ENCODE measurements around the gene SNRPA1.
A peak's percentile ranks its signal among the peaks of the same experiment; 100 is the strongest.
"Not testable (repeated sequence)": the region's sequence is repeated elsewhere in the genome, so short reads cannot be mapped to it uniquely, and the experiment has no call there.

SNRPA1 gene

GRCh38 chr15:101296418-101297405 lies 1.7 kb upstream of the SNRPA1 start:
- DNase-seq (ENCODE audit: low read depth in 1 of 2, low spot score in 1 of 2), result no peak

GRCh38 chr15:101295607-101296161 lies 636 bp upstream of the SNRPA1 start:
- DNase-seq (ENCODE audit: low read depth in 1 of 2, low spot score in 1 of 2), result peak in 1 of 2 donors; percentile 14

GRCh38 chr15:101293122-101293521 lies 1.9 kb downstream of the SNRPA1 start:
- DNase-seq (ENCODE audit: low read depth in 1 of 2, low spot score in 1 of 2), result no peak

GRCh38 chr15:101288905-101289513 lies 6.0 kb downstream of the SNRPA1 start:
- DNase-seq (ENCODE audit: low read depth in 1 of 2, low spot score in 1 of 2), result no peak

DNA sequence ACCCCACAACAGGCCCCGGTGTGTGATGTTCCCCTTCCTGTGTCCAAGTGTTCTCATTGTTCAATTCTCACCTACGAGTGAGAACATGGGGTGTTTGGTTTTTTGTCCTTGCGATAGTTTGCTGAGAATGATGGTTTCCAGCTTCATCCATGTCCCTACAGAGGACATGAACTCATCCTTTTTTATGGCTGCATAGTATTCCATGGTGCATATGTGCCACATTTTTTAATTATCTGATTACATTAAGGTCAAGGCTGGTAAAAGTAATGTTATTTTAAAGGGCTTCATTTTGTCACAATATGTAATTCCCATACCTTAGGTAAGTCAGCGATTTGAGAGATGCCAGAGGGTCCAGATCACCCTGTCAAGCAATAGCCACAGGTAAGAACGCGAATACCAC lies 7.7 kb downstream of the SNRPA1 start:
- DNase-seq (ENCODE audit: low read depth in 1 of 2, low spot score in 1 of 2), result not testable (repeated sequence)

DNA sequence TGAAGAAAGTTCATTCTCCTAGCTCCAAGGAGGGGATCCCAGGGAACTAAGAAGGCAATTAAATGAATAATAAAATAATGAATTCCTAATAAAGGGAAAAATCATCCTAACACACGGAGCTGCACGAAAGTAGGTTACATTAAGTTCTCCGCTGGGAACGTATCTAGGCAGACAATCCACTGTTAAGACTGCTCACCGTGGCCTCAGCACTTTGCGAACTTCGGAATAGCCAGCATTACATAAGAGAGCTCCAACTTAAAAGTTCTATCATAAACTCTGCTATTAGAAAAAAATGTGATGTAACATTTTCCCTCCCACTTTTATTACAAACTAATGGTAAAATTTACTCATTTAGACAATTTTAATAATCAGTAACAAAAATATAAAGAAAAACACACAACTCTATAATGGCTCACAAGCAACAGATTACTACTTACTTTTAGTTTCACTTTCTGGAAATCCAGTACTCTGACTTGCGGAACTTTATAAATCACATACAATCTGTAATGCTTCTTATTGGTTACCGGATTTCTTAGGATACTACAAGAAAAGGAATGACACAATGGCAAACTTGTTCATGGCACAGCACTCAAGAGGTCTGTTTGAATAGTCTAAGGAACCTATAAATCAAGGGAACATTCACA lies 8.5 kb downstream of the SNRPA1 start:
- no peak for DNase-seq (ENCODE audit: low read depth in 1 of 2, low spot score in 1 of 2)

DNA sequence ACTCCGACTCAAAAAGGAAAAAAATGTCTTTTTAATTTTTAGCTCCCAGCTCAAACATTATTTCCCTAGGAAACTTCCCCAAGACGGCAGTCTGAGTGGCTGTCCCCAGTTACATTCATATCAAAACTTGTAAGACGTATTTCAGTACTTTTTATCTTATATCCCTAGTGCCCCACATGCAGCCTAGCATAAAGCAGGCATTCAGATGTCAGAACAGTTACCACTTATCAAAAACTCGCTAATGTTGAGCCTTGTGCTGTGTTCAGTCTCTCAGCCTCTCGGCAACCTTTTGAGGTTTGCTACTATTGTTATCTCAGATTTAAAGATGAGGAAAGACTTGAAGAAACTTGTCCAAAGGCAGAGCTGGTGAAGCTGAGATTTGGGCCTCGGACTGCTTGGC lies 11.1 kb downstream of the SNRPA1 start:
- no peak for DNase-seq (ENCODE audit: low read depth in 1 of 2, low spot score in 1 of 2)

- DNase-seq (ENCODE audit: low read depth in 1 of 2, low spot score in 1 of 2), result no peak
Measured at GRCh38 chr15:101280007-101280406, 15.0 kb downstream of the SNRPA1 start.

DNA sequence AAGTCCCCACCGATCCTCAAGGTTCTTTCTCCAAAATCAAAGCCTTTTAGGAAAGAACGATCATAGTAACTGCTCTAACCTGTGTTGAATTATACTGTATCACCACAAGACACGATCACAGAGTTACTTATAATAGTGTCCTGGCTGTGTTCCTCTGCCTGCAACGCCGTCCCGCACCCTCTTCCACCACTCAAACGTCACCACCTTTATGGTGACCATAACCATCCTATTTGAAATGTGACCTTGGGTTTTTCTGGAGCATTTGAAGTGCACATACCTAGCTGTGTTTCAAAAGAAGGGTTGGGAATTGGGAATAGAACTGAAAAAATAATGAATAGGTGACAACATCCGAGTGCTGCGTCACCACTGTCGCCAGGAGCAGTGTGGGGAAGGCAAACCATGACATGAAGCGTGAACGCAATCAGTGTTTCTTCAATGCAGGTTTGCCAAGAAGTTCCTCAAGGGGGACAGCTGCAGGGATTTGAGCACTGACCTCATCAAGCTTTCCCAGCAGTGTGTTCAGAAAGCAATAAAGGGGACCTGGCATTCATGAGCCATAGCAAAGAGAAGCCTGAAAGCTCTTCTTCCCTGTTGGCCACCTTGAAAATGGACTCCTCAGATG lies 17.0 kb downstream of the SNRPA1 start:
- DNase-seq (ENCODE audit: low read depth in 1 of 2, low spot score in 1 of 2), result no peak

- DNase-seq (ENCODE audit: low read depth in 1 of 2, low spot score in 1 of 2), result peak; percentile 72 to 89
Measured at GRCh38 chr15:101277038-101277822, 17.8 kb downstream of the SNRPA1 start, which contains the start of gene SELENOS. SELENOS (minus strand) TSS chr15:101277485; CDS start chr15:101277417, 68 bp downstream.

DNA sequence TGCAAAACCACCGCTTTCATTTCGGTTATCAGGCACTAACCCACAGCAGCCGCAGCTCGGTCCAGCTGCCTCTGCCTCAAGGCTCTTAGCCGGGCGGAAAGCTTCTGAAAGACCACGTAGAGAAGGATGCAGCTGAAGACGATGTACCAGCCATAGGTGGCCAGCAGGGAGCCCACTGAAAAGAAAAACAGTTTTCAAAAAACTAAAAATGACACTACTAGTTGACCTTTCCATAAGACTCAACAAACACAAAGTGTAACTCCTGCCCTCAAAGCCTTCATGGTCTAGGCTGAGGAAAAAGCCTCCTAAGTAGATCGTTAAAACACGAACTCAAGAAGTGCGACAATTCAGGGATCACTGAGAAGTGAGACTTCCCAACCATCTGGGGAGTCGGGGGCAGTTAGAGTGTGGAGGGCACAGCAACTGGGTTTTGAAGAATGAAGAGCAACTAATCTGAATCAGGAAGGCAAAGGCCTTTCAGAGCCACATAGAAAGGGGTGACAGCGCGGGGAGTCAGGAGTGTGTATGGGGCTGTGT lies 18.5 kb downstream of the SNRPA1 start:
- no peak for DNase-seq (ENCODE audit: low read depth in 1 of 2, low spot score in 1 of 2)

DNA sequence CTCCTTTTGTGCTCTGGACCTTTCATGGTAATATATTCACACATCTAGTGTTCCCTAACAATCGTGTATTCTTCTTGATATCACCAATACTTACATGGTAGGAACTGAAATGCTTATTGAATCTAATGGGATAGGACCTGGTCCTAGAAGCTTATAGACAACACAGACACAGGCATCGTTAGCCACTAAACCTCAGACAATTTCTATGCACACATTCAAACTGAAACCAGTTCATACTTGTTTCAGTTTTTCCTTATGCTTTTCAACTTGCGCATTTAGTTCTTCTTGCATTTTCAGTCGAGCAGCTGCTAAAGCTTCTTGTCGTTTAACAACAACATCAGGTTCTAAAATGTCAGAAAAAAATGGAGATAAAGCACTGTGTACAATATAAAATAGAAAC lies 20.0 kb downstream of the SNRPA1 start:
- DNase-seq (ENCODE audit: low read depth in 1 of 2, low spot score in 1 of 2), result no peak

- no peak for DNase-seq (ENCODE audit: low read depth in 1 of 2, low spot score in 1 of 2)
Measured at GRCh38 chr15:101273534-101273933, 21.5 kb downstream of the SNRPA1 start.

GRCh38 chr15:101272584-101272983 lies 22.5 kb downstream of the SNRPA1 start:
- DNase-seq (ENCODE audit: low read depth in 1 of 2, low spot score in 1 of 2), result no peak

GRCh38 chr15:101269479-101270223 lies 25.4 kb downstream of the SNRPA1 start:
- DNase-seq (ENCODE audit: low read depth in 1 of 2, low spot score in 1 of 2), result no peak

- no peak for DNase-seq (ENCODE audit: low read depth in 1 of 2, low spot score in 1 of 2)
Measured at GRCh38 chr15:101267320-101268104, 27.5 kb downstream of the SNRPA1 start.

GRCh38 chr15:101266787-101267186 lies 28.3 kb downstream of the SNRPA1 start:
- no peak for DNase-seq (ENCODE audit: low read depth in 1 of 2, low spot score in 1 of 2)

DNA sequence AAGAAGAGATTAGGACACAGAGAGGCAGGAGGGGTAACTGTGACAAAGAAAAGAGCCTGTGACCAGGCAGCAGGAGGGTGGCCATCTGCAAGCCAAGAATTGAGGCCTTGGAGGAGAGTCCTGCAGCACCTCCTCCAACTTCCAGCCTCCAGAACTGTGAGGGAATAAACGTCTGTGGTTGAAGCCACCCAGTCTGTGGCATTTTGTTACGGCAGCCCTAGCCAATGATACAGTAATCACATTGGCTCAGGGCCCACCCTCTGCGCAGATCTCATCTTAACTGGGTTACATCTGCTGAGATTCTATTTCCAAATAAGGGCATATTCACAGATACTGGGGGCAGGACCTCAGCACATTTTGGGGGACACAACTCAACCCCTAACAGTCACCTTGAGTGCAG lies 29.0 kb downstream of the SNRPA1 start:
- no peak for DNase-seq (ENCODE audit: low read depth in 1 of 2, low spot score in 1 of 2)

Measured in stimulated activated CD4-positive, alpha-beta T cell treated with anti-CD3 and anti-CD28 coated beads, Interleukin-15, amount 100 ng/mL, for 1 hour (primary cell).